Measurements from ENCODE around the gene SLC27A3.

The SLC27A3 gene

GRCh38 chr1:153799016-153799415, 23.8 kb downstream of the SLC27A3 start:
- no peak for TF ChIP-seq TCF4 (CRISPR knock-in tag; IDR thresholded peaks at IDR 0.05; ENCODE audit: borderline replicate concordance)
- TF ChIP-seq TSHZ2 (CRISPR knock-in tag; IDR thresholded peaks at IDR 0.05), result no peak
- TF ChIP-seq ZNF70 (CRISPR knock-in tag; IDR thresholded peaks at IDR 0.05), result no peak
- TF ChIP-seq ZFP3 (CRISPR knock-in tag; IDR thresholded peaks at IDR 0.05), result no peak
- no peak for TF ChIP-seq SNAI2 (CRISPR knock-in tag; IDR thresholded peaks at IDR 0.05)
- no peak for TF ChIP-seq ARNTL (CRISPR knock-in tag; IDR thresholded peaks at IDR 0.05; ENCODE audit: borderline replicate concordance, low read depth)
- no peak for TF ChIP-seq ZNF565 (CRISPR knock-in tag; conservative IDR thresholded peaks at IDR 0.05; ENCODE audit: low read depth)
- no peak for TF ChIP-seq GLIS3 (CRISPR knock-in tag; IDR thresholded peaks at IDR 0.05)
- TF ChIP-seq, protein P1, sequence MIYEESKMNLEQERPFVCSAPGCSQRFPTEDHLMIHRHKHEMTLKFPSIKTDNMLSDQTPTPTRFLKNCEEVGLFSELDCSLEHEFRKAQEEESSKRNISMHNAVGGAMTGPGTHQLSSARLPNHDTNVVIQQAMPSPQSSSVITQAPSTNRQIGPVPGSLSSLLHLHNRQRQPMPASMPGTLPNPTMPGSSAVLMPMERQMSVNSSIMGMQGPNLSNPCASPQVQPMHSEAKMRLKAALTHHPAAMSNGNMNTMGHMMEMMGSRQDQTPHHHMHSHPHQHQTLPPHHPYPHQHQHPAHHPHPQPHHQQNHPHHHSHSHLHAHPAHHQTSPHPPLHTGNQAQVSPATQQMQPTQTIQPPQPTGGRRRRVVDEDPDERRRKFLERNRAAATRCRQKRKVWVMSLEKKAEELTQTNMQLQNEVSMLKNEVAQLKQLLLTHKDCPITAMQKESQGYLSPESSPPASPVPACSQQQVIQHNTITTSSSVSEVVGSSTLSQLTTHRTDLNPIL (CRISPR knock-in tag; IDR thresholded peaks at IDR 0.05; ENCODE audit: low read depth), result no peak
- TF ChIP-seq ZNF8 (CRISPR knock-in tag; IDR thresholded peaks at IDR 0.05), result no peak
- TF ChIP-seq, protein P2, sequence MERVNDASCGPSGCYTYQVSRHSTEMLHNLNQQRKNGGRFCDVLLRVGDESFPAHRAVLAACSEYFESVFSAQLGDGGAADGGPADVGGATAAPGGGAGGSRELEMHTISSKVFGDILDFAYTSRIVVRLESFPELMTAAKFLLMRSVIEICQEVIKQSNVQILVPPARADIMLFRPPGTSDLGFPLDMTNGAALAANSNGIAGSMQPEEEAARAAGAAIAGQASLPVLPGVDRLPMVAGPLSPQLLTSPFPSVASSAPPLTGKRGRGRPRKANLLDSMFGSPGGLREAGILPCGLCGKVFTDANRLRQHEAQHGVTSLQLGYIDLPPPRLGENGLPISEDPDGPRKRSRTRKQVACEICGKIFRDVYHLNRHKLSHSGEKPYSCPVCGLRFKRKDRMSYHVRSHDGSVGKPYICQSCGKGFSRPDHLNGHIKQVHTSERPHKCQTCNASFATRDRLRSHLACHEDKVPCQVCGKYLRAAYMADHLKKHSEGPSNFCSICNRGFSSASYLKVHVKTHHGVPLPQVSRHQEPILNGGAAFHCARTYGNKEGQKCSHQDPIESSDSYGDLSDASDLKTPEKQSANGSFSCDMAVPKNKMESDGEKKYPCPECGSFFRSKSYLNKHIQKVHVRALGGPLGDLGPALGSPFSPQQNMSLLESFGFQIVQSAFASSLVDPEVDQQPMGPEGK (CRISPR knock-in tag; IDR thresholded peaks at IDR 0.05; ENCODE audit: borderline replicate concordance), result no peak
- TF ChIP-seq ISL1 (CRISPR knock-in tag; IDR thresholded peaks at IDR 0.05), result no peak
- no peak for TF ChIP-seq PPARA (CRISPR knock-in tag; IDR thresholded peaks at IDR 0.05; ENCODE audit: borderline replicate concordance)
- ATAC-seq, result no peak

DNA sequence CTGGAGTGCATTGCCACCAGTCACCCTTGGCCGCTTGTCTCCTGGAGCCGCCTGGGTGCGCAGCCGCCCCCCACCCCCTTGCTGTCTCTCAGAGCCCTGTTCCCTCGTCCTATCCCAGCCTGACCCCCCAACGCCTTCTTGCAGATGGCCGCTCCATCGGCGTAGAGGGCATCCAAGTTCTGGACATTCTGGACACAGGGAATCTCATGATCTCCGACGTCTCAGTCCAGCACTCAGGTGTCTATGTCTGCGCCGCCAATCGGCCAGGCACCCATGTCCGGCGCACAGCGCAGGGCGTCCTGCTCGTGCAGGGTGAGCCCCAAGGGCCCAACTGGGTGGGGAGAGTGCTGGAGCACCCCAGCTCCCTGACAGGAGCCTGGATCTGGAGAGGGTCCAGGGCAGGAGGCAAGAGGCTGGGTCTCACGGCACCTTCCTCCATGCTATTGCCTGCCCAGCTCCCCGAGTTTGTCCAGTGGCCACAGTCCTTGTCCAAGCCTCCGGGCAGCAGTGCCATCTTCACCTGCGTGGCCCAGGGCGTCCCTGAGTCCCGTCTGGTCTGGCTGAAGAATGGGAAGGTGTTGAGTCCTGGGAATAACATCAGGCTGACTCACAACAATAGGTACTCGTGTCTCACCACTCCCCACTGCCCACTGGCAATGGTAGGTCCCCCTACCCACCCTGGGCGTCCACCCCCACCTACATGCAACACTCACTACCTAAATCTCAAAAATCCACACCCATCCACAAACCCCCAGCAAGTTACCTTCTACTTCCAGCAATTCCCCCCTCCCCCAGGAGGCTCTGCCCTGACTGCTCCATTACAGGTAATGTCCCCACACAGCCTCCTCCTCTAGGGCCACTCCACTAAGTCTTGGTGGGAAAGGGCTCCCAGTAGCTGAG, 24.6 kb downstream of the SLC27A3 start:
- ATAC-seq, result no peak

DNA sequence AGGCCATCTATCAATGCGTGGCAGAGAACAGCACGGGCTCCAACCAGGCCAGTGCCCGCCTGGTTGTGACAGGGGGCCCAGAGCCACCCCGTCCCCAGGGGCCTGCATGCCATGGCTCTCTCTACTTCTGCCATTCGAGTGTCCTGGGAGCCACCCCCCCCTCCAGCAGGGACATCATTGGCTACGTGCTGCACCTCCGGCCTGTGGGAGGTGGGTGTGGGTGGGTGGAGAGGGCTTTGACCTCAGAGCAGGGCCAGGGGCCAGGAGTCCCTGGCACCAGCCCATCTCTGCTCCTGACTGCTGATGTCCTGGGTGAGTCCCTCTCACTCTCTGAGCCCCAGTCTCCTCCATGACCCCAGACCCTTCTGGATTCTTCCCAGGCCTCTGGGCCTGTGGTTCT, 25.3 kb downstream of the SLC27A3 start:
- ATAC-seq, result no peak

More for the DNA sequence above, 24.6 kb downstream of the SLC27A3 start:
- no peak for TF ChIP-seq CSDC2 (CRISPR knock-in tag; IDR thresholded peaks at IDR 0.05)
- TF ChIP-seq ZFP30 (CRISPR knock-in tag; IDR thresholded peaks at IDR 0.05), result no peak

More for the DNA sequence above, 25.3 kb downstream of the SLC27A3 start:
- no peak for TF ChIP-seq ZC3H10 (CRISPR knock-in tag; IDR thresholded peaks at IDR 0.05)
- TF ChIP-seq ZNF565 (CRISPR knock-in tag; conservative IDR thresholded peaks at IDR 0.05; ENCODE audit: low read depth), result no peak
- TF ChIP-seq ZFP30 (CRISPR knock-in tag; IDR thresholded peaks at IDR 0.05), result no peak
- no peak for TF ChIP-seq RARB (CRISPR knock-in tag; IDR thresholded peaks at IDR 0.05)
- TF ChIP-seq CSRNP3 (CRISPR knock-in tag; IDR thresholded peaks at IDR 0.05), result no peak
- TF ChIP-seq, protein P1 (CRISPR knock-in tag; IDR thresholded peaks at IDR 0.05; ENCODE audit: low read depth), result no peak
- no peak for TF ChIP-seq CSDC2 (CRISPR knock-in tag; IDR thresholded peaks at IDR 0.05)
- TF ChIP-seq POU6F1 (CRISPR knock-in tag; IDR thresholded peaks at IDR 0.05; ENCODE audit: borderline replicate concordance, low read depth), result no peak
- no peak for TF ChIP-seq TOX (CRISPR knock-in tag; IDR thresholded peaks at IDR 0.05; ENCODE audit: borderline replicate concordance)
- no peak for TF ChIP-seq TCF4 (CRISPR knock-in tag; IDR thresholded peaks at IDR 0.05; ENCODE audit: borderline replicate concordance)
- no peak for TF ChIP-seq ISL1 (CRISPR knock-in tag; IDR thresholded peaks at IDR 0.05)
- no peak for TF ChIP-seq PPARA (CRISPR knock-in tag; IDR thresholded peaks at IDR 0.05; ENCODE audit: borderline replicate concordance)
- TF ChIP-seq ZFP3 (CRISPR knock-in tag; IDR thresholded peaks at IDR 0.05), result no peak
- TF ChIP-seq ZNF70 (CRISPR knock-in tag; IDR thresholded peaks at IDR 0.05), result no peak

All from SK-N-SH treated with all-trans-retinoic acid at 6 μM for 48 hours (cell line).